Measurements from ENCODE around the gene RASGEF1C.

DNA sequence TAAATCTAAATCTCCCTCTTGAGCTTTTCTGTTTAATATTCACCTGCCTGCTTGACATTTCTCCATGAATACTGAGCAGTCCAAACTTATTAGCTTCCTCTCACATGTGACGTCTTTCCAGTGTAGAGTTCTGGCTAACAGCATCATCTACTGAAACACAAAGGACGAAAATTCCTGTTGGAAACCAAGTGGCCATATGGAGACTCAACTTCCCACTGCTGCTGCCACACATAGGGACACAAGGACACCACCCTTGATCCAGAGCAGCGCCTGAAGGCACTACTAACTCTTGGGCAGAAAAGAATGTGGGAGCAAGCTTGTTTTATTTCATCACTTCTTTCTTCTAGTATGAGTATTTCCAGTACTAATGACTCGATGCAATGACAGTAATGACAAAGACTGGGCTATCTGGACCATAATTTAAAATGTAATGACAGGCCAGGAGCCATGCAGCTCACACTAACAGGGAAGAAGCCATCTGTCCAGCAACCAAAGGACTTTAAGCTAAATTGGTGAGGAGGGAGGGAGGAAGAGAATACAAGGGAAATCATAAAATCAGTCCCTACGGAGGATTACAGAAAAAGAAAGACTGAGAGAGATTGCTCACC lies 156.7 kb downstream of the RASGEF1C start:
- TF ChIP-seq, protein P1, sequence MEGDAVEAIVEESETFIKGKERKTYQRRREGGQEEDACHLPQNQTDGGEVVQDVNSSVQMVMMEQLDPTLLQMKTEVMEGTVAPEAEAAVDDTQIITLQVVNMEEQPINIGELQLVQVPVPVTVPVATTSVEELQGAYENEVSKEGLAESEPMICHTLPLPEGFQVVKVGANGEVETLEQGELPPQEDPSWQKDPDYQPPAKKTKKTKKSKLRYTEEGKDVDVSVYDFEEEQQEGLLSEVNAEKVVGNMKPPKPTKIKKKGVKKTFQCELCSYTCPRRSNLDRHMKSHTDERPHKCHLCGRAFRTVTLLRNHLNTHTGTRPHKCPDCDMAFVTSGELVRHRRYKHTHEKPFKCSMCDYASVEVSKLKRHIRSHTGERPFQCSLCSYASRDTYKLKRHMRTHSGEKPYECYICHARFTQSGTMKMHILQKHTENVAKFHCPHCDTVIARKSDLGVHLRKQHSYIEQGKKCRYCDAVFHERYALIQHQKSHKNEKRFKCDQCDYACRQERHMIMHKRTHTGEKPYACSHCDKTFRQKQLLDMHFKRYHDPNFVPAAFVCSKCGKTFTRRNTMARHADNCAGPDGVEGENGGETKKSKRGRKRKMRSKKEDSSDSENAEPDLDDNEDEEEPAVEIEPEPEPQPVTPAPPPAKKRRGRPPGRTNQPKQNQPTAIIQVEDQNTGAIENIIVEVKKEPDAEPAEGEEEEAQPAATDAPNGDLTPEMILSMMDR (IDR thresholded peaks at IDR 0.05) = no peak
- no peak for TF ChIP-seq POLR2A (IDR thresholded peaks at IDR 0.05)

Measured in lower leg skin (tissue), 3 donors.